Activated T-cell treated with anti-CD3 and anti-CD28 coated beads, Interleukin-2, amount 50 U/mL, for 1 hour (primary cell): ENCODE results near the gene POR.
A peak's percentile ranks its signal among the peaks of the same experiment; 100 is the strongest.
"Not testable (repeated sequence)": the region's sequence is repeated elsewhere in the genome, so short reads cannot be mapped to it uniquely, and the experiment has no call there.

Experiments used
- DNase-seq: peaks from one replicate; pipeline ENCODE4 v3.0.0-alpha.2; 2020

The POR gene

GRCh38 chr7:75887669-75888369 lies 27.1 kb upstream of the POR start:
- no peak for DNase-seq

DNA sequence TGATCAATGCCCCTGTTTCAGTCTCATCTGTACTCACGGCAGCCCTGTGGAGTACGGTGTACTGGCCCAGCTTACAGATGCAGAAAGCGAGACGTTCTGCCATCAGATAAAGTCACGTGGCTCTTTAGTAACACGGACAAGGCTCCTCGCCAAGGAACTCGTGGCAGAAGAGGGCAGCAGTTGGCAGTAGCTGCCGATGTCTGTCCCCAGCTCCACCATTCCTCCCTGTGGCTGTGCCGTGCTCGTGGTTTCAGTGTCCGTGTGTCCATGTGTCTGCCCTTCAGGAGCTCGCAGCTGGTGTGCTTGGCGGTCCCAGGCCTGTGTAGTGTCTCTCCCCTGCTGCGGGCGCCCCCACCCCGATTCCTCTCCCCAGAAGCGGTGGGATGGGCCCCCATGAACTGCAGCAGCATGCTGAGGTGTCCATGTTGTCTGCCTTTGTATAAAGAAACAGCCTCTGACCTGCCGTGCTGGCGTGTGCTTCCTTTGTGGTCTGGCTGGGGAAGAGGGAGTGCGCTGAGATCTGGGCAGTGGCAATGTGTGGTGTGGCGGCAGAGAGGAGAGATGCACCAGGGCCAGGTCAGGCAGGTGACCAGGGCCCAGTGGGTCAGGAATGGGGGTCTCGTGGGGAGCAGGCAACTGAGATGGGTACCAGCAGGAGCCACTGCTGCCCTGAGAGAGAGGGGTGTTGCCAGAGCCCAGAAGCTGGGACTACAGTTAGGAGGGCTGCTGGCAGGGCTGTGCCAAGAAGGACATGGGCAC lies 26.3 kb upstream of the POR start:
- no peak for DNase-seq

DNA sequence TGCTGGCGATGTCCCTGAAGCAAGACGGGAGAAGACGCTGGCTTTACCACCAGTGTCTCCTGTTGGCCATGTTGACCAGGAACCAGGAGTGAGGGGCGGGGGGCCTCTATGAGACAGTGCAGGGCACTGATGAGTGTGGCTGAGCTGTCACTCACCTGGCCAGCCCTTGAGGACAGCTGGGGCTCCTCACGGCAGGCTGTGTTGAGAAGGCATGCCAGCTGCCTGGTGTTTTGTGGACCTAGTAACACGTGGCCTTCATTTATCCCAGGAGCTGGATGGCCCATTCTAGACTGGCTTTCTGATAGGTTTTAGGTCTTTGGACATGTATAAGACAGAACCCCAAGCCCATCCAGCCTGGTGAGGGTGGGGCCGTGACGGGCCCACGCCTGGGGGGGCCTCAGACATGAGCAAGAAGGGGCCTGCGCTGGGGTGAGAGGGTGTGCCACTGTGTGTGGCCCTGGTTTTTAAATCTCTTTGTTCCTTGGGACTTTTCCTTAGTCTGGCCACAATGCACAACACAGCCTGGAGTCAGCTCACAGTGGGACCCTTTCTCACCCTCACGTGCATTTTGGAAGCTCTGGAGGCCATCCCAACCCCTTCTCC lies 25.6 kb upstream of the POR start:
- DNase-seq, result no peak

DNA sequence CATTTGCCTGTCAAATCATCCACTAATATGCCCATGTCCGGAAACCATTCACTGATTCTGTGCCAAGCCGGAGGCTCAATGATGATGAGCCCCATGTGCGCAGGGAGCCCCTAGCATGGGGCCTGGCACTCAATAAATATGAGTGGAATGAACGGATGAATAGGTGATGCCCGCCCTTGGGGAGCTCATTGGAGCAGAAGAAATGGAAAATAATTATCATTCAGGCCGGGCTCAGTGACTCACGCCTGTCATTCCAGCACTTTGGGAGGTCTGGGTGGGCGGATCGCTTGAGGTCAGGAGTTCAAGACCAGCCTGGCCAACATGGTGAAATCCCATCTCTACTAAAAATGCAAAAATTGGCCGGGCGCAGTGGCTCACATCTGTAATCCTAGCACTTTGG lies 25.1 kb upstream of the POR start:
- no peak for DNase-seq

DNA sequence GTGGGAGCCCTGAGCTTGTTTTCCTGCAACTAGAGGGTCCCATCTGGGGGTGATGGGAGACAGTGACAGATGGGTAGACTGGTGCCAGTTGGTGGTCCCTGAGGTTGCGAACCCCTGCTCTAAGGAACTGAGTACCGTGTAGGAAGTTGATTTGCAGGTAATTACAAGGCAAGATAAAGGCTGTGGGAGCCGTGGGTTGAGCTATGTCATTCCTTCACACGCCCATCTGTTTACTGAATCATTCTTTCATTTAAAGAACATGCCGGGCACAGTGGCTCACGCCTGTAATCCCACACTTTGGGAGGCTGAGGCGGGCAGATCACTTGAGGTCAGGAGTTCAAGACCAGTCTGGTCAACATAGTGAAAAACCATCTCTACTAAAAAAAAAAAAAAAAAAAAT lies 23.7 kb upstream of the POR start:
- DNase-seq, result not testable (repeated sequence)

DNA sequence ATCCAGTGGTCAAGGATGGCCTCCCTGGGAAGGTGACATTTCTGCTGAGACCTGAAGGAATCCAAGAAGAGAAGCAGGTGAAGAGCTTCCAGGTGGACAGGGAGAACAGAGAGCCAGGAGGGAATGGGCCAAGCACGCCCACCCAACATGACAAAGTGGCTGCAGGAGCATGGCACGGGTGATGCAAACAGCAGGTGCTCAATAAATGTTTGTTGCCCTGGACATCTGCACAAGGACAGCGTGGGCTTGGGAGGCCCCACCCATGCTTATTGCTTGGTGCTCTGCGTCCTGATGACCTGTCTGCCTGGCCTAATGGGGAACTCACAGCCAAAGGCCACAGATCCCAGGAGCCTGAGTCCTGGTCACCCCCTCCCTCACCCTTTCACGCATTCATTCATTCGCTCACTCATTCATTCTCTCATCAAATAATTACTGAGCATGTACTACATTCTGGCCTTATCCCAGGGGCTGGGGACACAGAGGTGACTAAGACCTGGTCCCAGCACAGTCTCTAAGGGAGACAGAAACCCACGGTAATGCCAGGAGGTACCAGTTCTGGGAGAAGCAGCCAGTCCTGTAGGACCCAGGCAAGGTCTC lies 23.0 kb upstream of the POR start:
- DNase-seq, result no peak

- no peak for DNase-seq
Measured at GRCh38 chr7:75892634-75893272, 22.2 kb upstream of the POR start.

DNA sequence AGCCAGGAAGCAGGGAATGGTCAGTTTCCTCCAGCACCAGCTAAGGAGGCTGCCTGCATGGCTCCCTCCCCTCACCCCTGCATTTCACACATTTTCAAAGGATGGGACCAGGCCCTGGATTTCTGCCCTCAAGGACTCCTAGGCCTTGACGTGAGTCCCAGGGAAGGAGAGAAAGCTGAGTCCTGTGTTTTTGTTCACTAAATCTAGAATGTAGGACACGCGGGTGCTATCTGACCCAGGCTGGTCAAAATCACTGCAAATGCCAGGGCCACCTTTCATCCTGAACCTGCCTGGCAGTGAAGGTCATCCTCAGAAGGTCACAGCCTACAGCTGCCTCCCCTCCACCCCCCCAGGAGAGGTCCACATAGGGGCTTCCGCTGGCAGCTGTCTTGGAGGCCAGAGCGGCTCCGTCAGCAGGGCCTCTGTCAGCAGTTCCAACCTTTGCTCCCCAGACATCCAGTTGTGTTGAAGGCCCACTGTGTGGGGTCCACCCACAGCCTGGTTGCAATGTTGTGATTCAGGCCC lies 18.1 kb upstream of the POR start:
- DNase-seq, result no peak

- no peak for DNase-seq
Measured at GRCh38 chr7:75900617-75901315, 14.2 kb upstream of the POR start.

GRCh38 chr7:75905785-75906604 lies 9.0 kb upstream of the POR start:
- no peak for DNase-seq

DNA sequence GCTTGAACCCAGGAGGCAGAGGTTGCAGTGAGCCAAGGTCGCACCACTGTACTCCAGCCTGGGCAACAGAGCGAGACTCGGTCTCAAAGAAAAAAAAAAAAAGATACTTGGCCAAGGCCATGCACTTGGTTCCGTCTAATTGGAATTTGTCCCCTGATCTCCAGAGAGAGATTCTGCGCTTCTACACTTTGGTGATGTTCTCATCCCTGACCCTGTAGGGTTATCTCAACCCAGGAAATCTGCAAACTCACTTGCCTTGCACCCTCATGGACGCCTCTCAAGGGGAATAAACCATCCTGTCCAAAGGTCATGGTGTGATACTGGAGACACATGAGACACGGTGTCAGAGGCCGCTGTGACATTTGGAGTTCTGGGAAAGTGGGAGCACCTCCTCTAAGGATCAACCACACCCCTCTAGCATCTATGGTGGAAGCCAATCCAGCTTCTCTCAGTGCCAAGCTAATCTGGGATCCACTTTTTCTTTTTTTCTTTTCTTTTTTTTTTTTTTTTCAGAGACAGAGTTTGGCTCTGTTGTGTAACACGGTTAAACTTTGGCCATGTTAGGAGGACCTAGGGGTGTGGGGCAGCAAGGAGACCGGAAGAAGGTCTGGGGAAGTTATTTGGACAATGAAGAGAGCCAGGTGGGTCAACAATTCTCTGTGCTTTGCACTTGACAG lies 7.8 kb upstream of the POR start:
- no peak for DNase-seq

- not testable (repeated sequence) for DNase-seq
Measured at GRCh38 chr7:75907668-75908039, 7.3 kb upstream of the POR start.

GRCh38 chr7:75909521-75910132 lies 5.3 kb upstream of the POR start:
- no peak for DNase-seq

GRCh38 chr7:75911186-75911585 lies 3.8 kb upstream of the POR start:
- DNase-seq, result not testable (repeated sequence)

- DNase-seq, result no peak
Measured at GRCh38 chr7:75913437-75913836, 1.5 kb upstream of the POR start.

DNA sequence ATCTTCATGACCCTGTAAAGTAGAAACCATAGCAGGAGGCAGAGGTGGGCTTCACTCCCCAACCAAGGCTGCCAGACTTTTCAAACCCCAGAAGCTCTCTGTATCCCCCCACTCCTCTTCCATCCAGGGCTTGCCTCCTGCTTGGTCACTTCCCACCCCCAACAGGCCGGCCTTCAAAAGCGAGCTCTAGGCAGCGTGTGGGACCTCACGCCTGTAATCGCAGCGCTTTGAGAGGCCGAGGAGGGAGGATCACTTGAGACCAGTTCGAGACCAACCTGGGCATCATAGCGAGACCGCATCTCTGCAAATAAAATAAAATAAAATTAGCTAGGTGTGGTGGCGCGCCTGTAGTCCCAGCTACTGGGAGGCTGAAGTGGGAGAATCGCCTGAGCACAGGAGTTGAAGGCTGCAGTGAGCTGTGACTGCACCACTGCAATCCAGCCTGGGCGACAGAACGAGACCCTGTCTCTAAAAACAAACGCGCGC lies 743 bp upstream of the POR start:
- no peak for DNase-seq

DNA sequence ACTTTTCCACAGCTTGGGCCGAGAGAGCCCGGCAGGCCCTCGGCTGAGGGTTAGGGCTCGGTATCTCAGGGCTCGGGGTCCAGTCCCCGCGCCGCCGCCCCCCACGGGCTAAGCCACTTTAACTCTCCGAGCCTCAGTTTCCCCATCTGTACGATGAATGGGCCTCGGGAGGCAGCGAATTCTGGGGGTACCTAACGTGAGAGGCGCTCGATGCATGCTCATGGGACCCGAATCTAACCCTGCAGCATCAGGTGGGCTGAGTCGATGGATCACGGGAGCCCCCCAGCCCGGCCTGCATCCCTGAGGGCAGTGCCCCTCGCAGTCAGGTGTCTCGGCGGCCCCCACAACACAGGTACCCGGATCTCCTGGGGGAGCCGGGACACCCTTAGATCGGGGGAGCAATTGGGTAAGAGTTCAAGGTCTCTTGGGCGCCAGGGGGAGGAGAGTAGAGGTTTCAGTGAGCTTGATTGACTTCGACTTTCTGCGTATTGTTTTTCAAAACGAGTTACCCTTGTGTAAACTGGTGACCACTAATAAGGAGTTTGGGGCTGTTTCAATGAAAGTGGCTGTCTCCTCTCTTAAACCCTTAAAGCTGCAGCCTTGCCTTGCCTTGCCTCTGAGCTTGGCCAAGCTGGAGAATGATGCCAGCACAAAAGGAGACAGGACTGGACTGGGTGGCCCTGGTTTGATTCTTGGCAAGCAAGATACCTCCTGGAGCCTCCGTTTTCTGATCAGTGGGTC lies 631 bp downstream of the POR start:
- peak; percentile 31 for DNase-seq

GRCh38 chr7:75916259-75916658 lies 1.3 kb downstream of the POR start:
- DNase-seq, result no peak
